ENCODE measurements around the gene SMPX. TPM values are rescaled to one million over a fixed set of nuclear protein-coding genes. Genes with fewer than 3 reads are reported as not detected.

Gene SMPX
- total RNA-seq, 1 donor from 2014 or later, result not detected

- ATAC-seq, result no peak
These were observed 101.2 kb downstream of the SMPX start for GRCh38 chrX:21656587-21657317.

Other genes with a start within 250 kb of the SMPX start
- 0.08 TPM for gene KLHL34, start 99.8 kb downstream of the SMPX start, total RNA-seq
- 7.9 TPM for gene MBTPS2, start 81.5 kb upstream of the SMPX start, total RNA-seq
- 0.56 TPM for gene YY2, start 97.9 kb upstream of the SMPX start, total RNA-seq
- 29.7 TPM for gene SMS, start 182.6 kb upstream of the SMPX start, total RNA-seq